ENCODE results near the gene APAF1. TPM values are rescaled to one million over a fixed set of nuclear protein-coding genes. Genes with fewer than 3 reads are reported as not detected.

Gene APAF1
- total and polyA plus RNA-seq, 4 donors, result 1.9 to 11.6 (median 6.6) TPM

- TF ChIP-seq YY1 (IDR thresholded peaks at IDR 0.05), result no peak
- no peak for TF ChIP-seq RAD21 (IDR thresholded peaks at IDR 0.05)
- Histone ChIP-seq H3K27ac (ENCODE audit: low read depth in 1 of 2, low read length in 2 of 2) (no peak overlapping the region), H3K9me3 (ENCODE audit: control insufficient read depth in 4 of 4, low read length in 3 of 4) (no peaks in the 10 kb centered on the region), H3K4me1 (ENCODE audit: control insufficient read depth in 4 of 4, insufficient read depth in 4 of 4, low read length in 3 of 4) (no peaks in the 10 kb centered on the region), H3K9ac (ENCODE audit: low read depth in 1 of 2, low read length in 2 of 2) (no peak overlapping the region), H3K27me3 (ENCODE audit: control insufficient read depth in 4 of 4, insufficient read depth in 4 of 4, low read length in 3 of 4) (no peaks in the 10 kb centered on the region), H3K4me3 (ENCODE audit: low read depth in 1 of 3, low read length in 3 of 3) (no peak overlapping the region), H3K36me3 (ENCODE audit: control insufficient read depth in 4 of 4, insufficient read depth in 3 of 4, low read depth in 1 of 4, low read length in 3 of 4) (peaks cover 15 to 65% (median 62%) of the 10 kb centered on the region in 4 donors)
- no peak for DNase-seq (ENCODE audit: low spot score)
- WGBS, result 97% methylated on average over 8 of the region's 8 CpGs
Observed at GRCh38 chr12:98601924-98602323, 43.2 kb upstream of the APAF1 start.

- 68% methylated on average over 2 of the region's 2 CpGs for WGBS
- Histone ChIP-seq H3K36me3 (ENCODE audit: control insufficient read depth in 4 of 4, insufficient read depth in 3 of 4, low read depth in 1 of 4, low read length in 3 of 4) (peaks cover 6 to 30% (median 27%) of the 10 kb centered on the region in 4 donors), H3K4me3 (ENCODE audit: low read depth in 1 of 3, low read length in 3 of 3) (no peak overlapping the region), H3K9ac (ENCODE audit: low read depth in 1 of 2, low read length in 2 of 2) (no peak overlapping the region), H3K27ac (ENCODE audit: low read depth in 1 of 2, low read length in 2 of 2) (no peak overlapping the region), H3K27me3 (ENCODE audit: control insufficient read depth in 4 of 4, insufficient read depth in 4 of 4, low read length in 3 of 4) (no peaks in the 10 kb centered on the region), H3K4me1 (ENCODE audit: control insufficient read depth in 4 of 4, insufficient read depth in 4 of 4, low read length in 3 of 4) (no peaks in the 10 kb centered on the region), H3K9me3 (ENCODE audit: control insufficient read depth in 4 of 4, low read length in 3 of 4) (no peaks in the 10 kb centered on the region)
- no peak for DNase-seq (ENCODE audit: low spot score)
- peak in 1 of 2 donors; percentile 12 for TF ChIP-seq RAD21 (IDR thresholded peaks at IDR 0.05)
- no peak for TF ChIP-seq NR2F2 (IDR thresholded peaks at IDR 0.05)
Observed at GRCh38 chr12:98606359-98606988, 38.6 kb upstream of the APAF1 start.

GRCh38 chr12:98610596-98610995 lies 34.5 kb upstream of the APAF1 start:
- H3K36me3 ChIP-seq (ENCODE audit: control insufficient read depth in 4 of 4, insufficient read depth in 3 of 4, low read depth in 1 of 4, low read length in 3 of 4), result no peaks in the 10 kb centered on the region
- DNase-seq (ENCODE audit: low spot score), result no peak
- H3K4me3 ChIP-seq (ENCODE audit: low read depth in 1 of 3, low read length in 3 of 3), result no peak overlapping the region
- H3K9ac ChIP-seq (ENCODE audit: low read depth in 1 of 2, low read length in 2 of 2), result no peak overlapping the region
- no peak overlapping the region for H3K27ac ChIP-seq (ENCODE audit: low read depth in 1 of 2, low read length in 2 of 2)
- no peaks in the 10 kb centered on the region for H3K9me3 ChIP-seq (ENCODE audit: control insufficient read depth in 4 of 4, low read length in 3 of 4)
- TF ChIP-seq EGR1 (IDR thresholded peaks at IDR 0.05; ENCODE audit: low read depth in 2 of 2), result no peak
- no peak for TF ChIP-seq HNF4G (IDR thresholded peaks at IDR 0.05)
- TF ChIP-seq CTCF (IDR thresholded peaks at IDR 0.05; ENCODE audit: low read depth, low read length, missing input control), result no peak
- no peak for TF ChIP-seq RAD21 (IDR thresholded peaks at IDR 0.05)
- no peak for TF ChIP-seq REST (IDR thresholded peaks at IDR 0.05)
- H3K4me1 ChIP-seq (ENCODE audit: control insufficient read depth in 4 of 4, insufficient read depth in 4 of 4, low read length in 3 of 4), result no peaks in the 10 kb centered on the region
- 99% methylated on average over 2 of the region's 2 CpGs for WGBS
- no peaks in the 10 kb centered on the region for H3K27me3 ChIP-seq (ENCODE audit: control insufficient read depth in 4 of 4, insufficient read depth in 4 of 4, low read length in 3 of 4)

Data from liver (tissue), 9 donors.